NCI-H82 treated with DMSO at 0.1 percent for 48 hours (cell line): ENCODE measurements around the gene CAMTA1.

Source experiments
- DNase-seq: peaks from one replicate; lab custom pipeline; 2025; ENCODE audit not compliant: unreplicated experiment; lab: John Stamatoyannopoulos, UW

CAMTA1 gene

GRCh38 chr1:7671146-7671465 lies 885.9 kb downstream of the CAMTA1 start:
- DNase-seq: no peak

- DNase-seq: no peak
These were observed 886.4 kb downstream of the CAMTA1 start for GRCh38 chr1:7671676-7672075.

- no peak for DNase-seq
These were observed 887.6 kb downstream of the CAMTA1 start for GRCh38 chr1:7672864-7673263.

- DNase-seq: no peak
These were observed 889.7 kb downstream of the CAMTA1 start for GRCh38 chr1:7674972-7675371.

GRCh38 chr1:7675431-7676273 lies 890.4 kb downstream of the CAMTA1 start:
- no peak for DNase-seq

GRCh38 chr1:7676274-7676945 lies 891.2 kb downstream of the CAMTA1 start:
- DNase-seq: no peak

- no peak for DNase-seq
These were observed 891.9 kb downstream of the CAMTA1 start for GRCh38 chr1:7677111-7677510.

GRCh38 chr1:7677815-7678214 lies 892.6 kb downstream of the CAMTA1 start:
- DNase-seq: no peak

GRCh38 chr1:7678491-7679158 lies 893.4 kb downstream of the CAMTA1 start:
- no peak for DNase-seq

- DNase-seq: no peak
These were observed 894.1 kb downstream of the CAMTA1 start for GRCh38 chr1:7679159-7679872.

- no peak for DNase-seq
These were observed 894.6 kb downstream of the CAMTA1 start for GRCh38 chr1:7679873-7680206.

- DNase-seq: peak; percentile 5
These were observed 895.1 kb downstream of the CAMTA1 start for GRCh38 chr1:7680207-7680954.

- DNase-seq: no peak
These were observed 895.7 kb downstream of the CAMTA1 start for GRCh38 chr1:7680955-7681268.

GRCh38 chr1:7681401-7681800 lies 896.1 kb downstream of the CAMTA1 start:
- DNase-seq: no peak

GRCh38 chr1:7683521-7683920 lies 898.3 kb downstream of the CAMTA1 start:
- DNase-seq: no peak

- no peak for DNase-seq
These were observed 898.9 kb downstream of the CAMTA1 start for GRCh38 chr1:7684132-7684531.

GRCh38 chr1:7684861-7685635 lies 899.8 kb downstream of the CAMTA1 start:
- DNase-seq: no peak

- DNase-seq: no peak
These were observed 901.1 kb downstream of the CAMTA1 start for GRCh38 chr1:7686301-7686850.

GRCh38 chr1:7687411-7687810 lies 902.2 kb downstream of the CAMTA1 start:
- no peak for DNase-seq

- DNase-seq: no peak
These were observed 903.4 kb downstream of the CAMTA1 start for GRCh38 chr1:7688659-7689058.
